ENCODE results near the gene ZNF770. TPM values are rescaled to one million over a fixed set of nuclear protein-coding genes. Genes with fewer than 3 reads are reported as not detected.
"Not testable (repeated sequence)": the region's sequence is repeated elsewhere in the genome, so short reads cannot be mapped to it uniquely, and the experiment has no call there.

The ZNF770 gene
- total RNA-seq, 6 donors from 2014 or later: 6.4 to 28.2 (median 21.7) TPM

- TF ChIP-seq POLR2AphosphoS5 (IDR thresholded peaks at IDR 0.05) (no peak), CTCF (IDR thresholded peaks at IDR 0.05) (no peak), EP300 (IDR thresholded peaks at IDR 0.05) (no peak), POLR2A (IDR thresholded peaks at IDR 0.05) (no peak)
- Histone ChIP-seq H3K4me3 (no peak overlapping the region), H3K27ac (no peak overlapping the region), H3K36me3 (no peaks in the 10 kb centered on the region), H3K9me3 (no peaks in the 10 kb centered on the region), H3K4me1 (peaks cover 3 to 13% (median 4%) of the 10 kb centered on the region in 4 donors), H3K27me3 (no peaks in the 10 kb centered on the region)
- 72 to 76% methylated on average over 2 of the region's 2 CpGs for WGBS, 2 donors
- no peak for DNase-seq
- no peak for ATAC-seq (ENCODE audit: low FRiP score in 2 of 2)
These were observed 14.6 kb downstream of the ZNF770 start for GRCh38 chr15:34973512-34973911.

- DNase-seq: peak in 1 of 2 donors; percentile 20
- not testable (repeated sequence) for ATAC-seq (ENCODE audit: low FRiP score in 2 of 2); H3K36me3 ChIP-seq; H3K9me3 ChIP-seq; H3K27me3 ChIP-seq
- Histone ChIP-seq H3K27ac (peak overlapping the region in 3 of 4 donors; percentile 77 to 90 (median 84)), H3K4me1 (peaks cover 15 to 34% (median 17%) of the 10 kb centered on the region in 4 donors), H3K4me3 (peak overlapping the region in 3 of 4 donors; percentile 81 to 86 (median 84))
- 69 to 70% methylated on average over 20 to 21 of the region's 21 CpGs for WGBS, 2 donors
These were observed 17.9 kb downstream of the ZNF770 start for GRCh38 chr15:34970098-34970643.

GRCh38 chr15:34969340-34970097, 18.6 kb downstream of the ZNF770 start, which contains the start of gene AQR:
TSS of gene AQR (minus strand) at chr15:34969742. CDS start at chr15:34969613, 129 bp downstream.
- H3K27ac ChIP-seq: peak within 1 kb of the TSS; percentile 77 to 90 (median 84)

GRCh38 chr15:34964277-34964676, 23.8 kb downstream of the ZNF770 start:
- 71 to 85% methylated on average over 2 of the region's 2 CpGs for WGBS, 2 donors
- Histone ChIP-seq H3K9me3 (no peaks in the 10 kb centered on the region), H3K27me3 (no peaks in the 10 kb centered on the region), H3K4me1 (peaks cover 15 to 28% (median 19%) of the 10 kb centered on the region in 4 donors), H3K4me3 (no peak overlapping the region), H3K27ac (no peak overlapping the region), H3K36me3 (peaks cover 0 to 49% (median 8%) of the 10 kb centered on the region in 4 donors)
- TF ChIP-seq EP300 (IDR thresholded peaks at IDR 0.05) (no peak), POLR2AphosphoS5 (IDR thresholded peaks at IDR 0.05) (no peak), POLR2A (IDR thresholded peaks at IDR 0.05) (no peak), CTCF (IDR thresholded peaks at IDR 0.05) (no peak)
- DNase-seq (no peak), ATAC-seq (ENCODE audit: low FRiP score in 2 of 2) (no peak)

More at GRCh38 chr15:34969340-34970097, 18.6 kb downstream of the ZNF770 start, which contains the start of gene AQR:
- peak within 1 kb of the TSS; percentile 50 to 86 (median 82) for H3K4me3 ChIP-seq
- no peaks in the 10 kb centered on the region for H3K9me3 ChIP-seq
- WGBS, 2 donors: 0 to 1% methylated on average over 22 to 44 of the region's 44 CpGs
- DNase-seq (peak; percentile 90 to 97), ATAC-seq (ENCODE audit: low FRiP score in 2 of 2) (peak; percentile 100)
- H3K27me3 ChIP-seq: no peaks in the 10 kb centered on the region
- no peak for TF ChIP-seq EP300 (IDR thresholded peaks at IDR 0.05)
- peak in 3 of 4 donors; percentile 60 to 85 (median 77) for TF ChIP-seq POLR2A (IDR thresholded peaks at IDR 0.05)
- peak; percentile 83 to 86 for TF ChIP-seq POLR2AphosphoS5 (IDR thresholded peaks at IDR 0.05)
- TF ChIP-seq CTCF (IDR thresholded peaks at IDR 0.05): peak; percentile 82 to 95 (median 90)
- peaks cover 15 to 34% (median 19%) of the 10 kb centered on the region in 4 donors for H3K4me1 ChIP-seq
- H3K36me3 ChIP-seq: peaks cover 0 to 3% (median 0%) of the 10 kb centered on the region in 4 donors

- ATAC-seq (ENCODE audit: low FRiP score in 2 of 2): no peak
- H3K4me1 ChIP-seq: no peaks in the 10 kb centered on the region
- no peaks in the 10 kb centered on the region for H3K9me3 ChIP-seq
- H3K27me3 ChIP-seq: no peaks in the 10 kb centered on the region
- no peak overlapping the region for H3K4me3 ChIP-seq
- TF ChIP-seq CTCF (IDR thresholded peaks at IDR 0.05) (no peak), POLR2A (IDR thresholded peaks at IDR 0.05) (no peak), POLR2AphosphoS5 (IDR thresholded peaks at IDR 0.05) (no peak), EP300 (IDR thresholded peaks at IDR 0.05) (no peak)
- 90% methylated on average over 8 of the region's 8 CpGs for whole genome bisulfite sequencing, 2 donors
- H3K27ac ChIP-seq: no peak overlapping the region
- no peak for DNase-seq
- H3K36me3 ChIP-seq: peaks cover 0 to 41% (median 14%) of the 10 kb centered on the region in 4 donors
These were observed 34.2 kb downstream of the ZNF770 start for GRCh38 chr15:34953851-34954250.

All from upper lobe of left lung (tissue), 6 donors.